ENCODE measurements around the gene SPATA6L. TPM values are rescaled to one million over a fixed set of nuclear protein-coding genes. Genes with fewer than 3 reads are reported as not detected.
A peak's percentile ranks its signal among the peaks of the same experiment; 100 is the strongest.

The SPATA6L gene
- total RNA-seq, 1 experiment from 2014 or later: 7.1 TPM

GRCh38 chr9:4684820-4685219, 18.5 kb upstream of the SPATA6L start:
- CTCF ChIA-PET: no interaction called here
- peaks cover 31% of the 10 kb centered on the region for H3K79me2 ChIP-seq (ENCODE audit: low read depth)
- POLR2A ChIA-PET (ENCODE audit: unreplicated experiment): no interaction called here

GRCh38 chr9:4680750-4681149, 14.5 kb upstream of the SPATA6L start:
- CTCF ChIA-PET: no interaction called here

More at GRCh38 chr9:4684820-4685219, 18.5 kb upstream of the SPATA6L start:
- Histone ChIP-seq H3K9me3 (ENCODE audit: insufficient read depth, low read depth) (no peaks in the 10 kb centered on the region), H3K4me1 (replicated peaks; ENCODE audit: insufficient read depth) (peaks cover 9% of the 10 kb centered on the region), H3K4me3 (no peak overlapping the region), H3K36me3 (ENCODE audit: low read depth) (no peaks in the 10 kb centered on the region), H3K4me2 (no peak overlapping the region), H4K20me1 (ENCODE audit: insufficient read depth) (no peaks in the 10 kb centered on the region), H2AFZ (no peak overlapping the region), H3K9me2 (ENCODE audit: insufficient read depth) (no peaks in the 10 kb centered on the region), H3K27me3 (ENCODE audit: insufficient read depth, low read depth) (no peaks in the 10 kb centered on the region), H3K27ac (no peak overlapping the region), H3F3A (ENCODE audit: insufficient read depth, low read depth) (peaks cover 4% of the 10 kb centered on the region; the same call in 1 of the 2 replicates)
- no TSS peak for BruUV-seq (replicated peaks)
- no peak for DNase-seq
- intact Hi-C loops (cut with micrococcal nuclease; ENCODE audit: unreplicated experiment): no loop called here
- TF ChIP-seq CTCF (conservative IDR thresholded peaks at IDR 0.05) (no peak), EZH2 (IDR thresholded peaks at IDR 0.05; ENCODE audit: low read depth) (no peak)

GRCh38 chr9:4680173-4680525, 13.9 kb upstream of the SPATA6L start:
- BruUV-seq (replicated peaks): no TSS peak
- H3K27ac ChIP-seq: peak overlapping the region; percentile 82
- DNase-seq: no peak
- peaks cover 15% of the 10 kb centered on the region for H3F3A ChIP-seq (ENCODE audit: insufficient read depth, low read depth)
- peak overlapping the region; percentile 88 for H3K4me2 ChIP-seq
- H3K4me1 ChIP-seq (replicated peaks; ENCODE audit: insufficient read depth): peaks cover 20% of the 10 kb centered on the region
- POLR2A ChIA-PET (ENCODE audit: unreplicated experiment): no interaction called here
- peak overlapping the region; percentile 90 for H2AFZ ChIP-seq
- H3K4me3 ChIP-seq: peak overlapping the region; percentile 87
- CTCF ChIA-PET: no interaction called here
- H4K20me1 ChIP-seq (ENCODE audit: insufficient read depth): no peaks in the 10 kb centered on the region
- H3K36me3 ChIP-seq (ENCODE audit: low read depth): no peaks in the 10 kb centered on the region
- no peaks in the 10 kb centered on the region for H3K27me3 ChIP-seq (ENCODE audit: insufficient read depth, low read depth)
- peaks cover 32% of the 10 kb centered on the region for H3K79me2 ChIP-seq (ENCODE audit: low read depth)
- no peaks in the 10 kb centered on the region for H3K9me3 ChIP-seq (ENCODE audit: insufficient read depth, low read depth)
- H3K9me2 ChIP-seq (ENCODE audit: insufficient read depth): no peaks in the 10 kb centered on the region
- intact Hi-C loops (cut with micrococcal nuclease; ENCODE audit: unreplicated experiment): no loop called here
- TF ChIP-seq EZH2 (IDR thresholded peaks at IDR 0.05; ENCODE audit: low read depth) (no peak), CTCF (conservative IDR thresholded peaks at IDR 0.05) (no peak)

More at GRCh38 chr9:4680750-4681149, 14.5 kb upstream of the SPATA6L start:
- Histone ChIP-seq H3K79me2 (ENCODE audit: low read depth) (peaks cover 32% of the 10 kb centered on the region), H3K4me2 (peak overlapping the region; percentile 88), H4K20me1 (ENCODE audit: insufficient read depth) (no peaks in the 10 kb centered on the region), H3K27me3 (ENCODE audit: insufficient read depth, low read depth) (no peaks in the 10 kb centered on the region), H3K4me1 (replicated peaks; ENCODE audit: insufficient read depth) (peaks cover 20% of the 10 kb centered on the region), H3K36me3 (ENCODE audit: low read depth) (no peaks in the 10 kb centered on the region), H3K9me2 (ENCODE audit: insufficient read depth) (no peaks in the 10 kb centered on the region), H3K9me3 (ENCODE audit: insufficient read depth, low read depth) (no peaks in the 10 kb centered on the region), H3F3A (ENCODE audit: insufficient read depth, low read depth) (peaks cover 15% of the 10 kb centered on the region), H3K4me3 (peak overlapping the region; percentile 87), H2AFZ (no peak overlapping the region), H3K27ac (no peak overlapping the region)
- no peak for DNase-seq
- TF ChIP-seq EZH2 (IDR thresholded peaks at IDR 0.05; ENCODE audit: low read depth) (no peak), CTCF (conservative IDR thresholded peaks at IDR 0.05) (no peak)
- POLR2A ChIA-PET (ENCODE audit: unreplicated experiment): no interaction called here
- intact Hi-C loops (cut with micrococcal nuclease; ENCODE audit: unreplicated experiment): no loop called here
- BruUV-seq (replicated peaks): no TSS peak
